SK-N-SH (cell line): ENCODE measurements around the gene ZW10. TPM values are rescaled to one million over a fixed set of nuclear protein-coding genes. Genes with fewer than 3 reads are reported as not detected.
"Not testable (repeated sequence)": the region's sequence is repeated elsewhere in the genome, so short reads cannot be mapped to it uniquely, and the experiment has no call there.

Experiments
- CTCF ChIA-PET: fragments of 300-600, 350-600 bp; formaldehyde crosslinking; extraction: SDS; loops from one replicate; lab custom pipeline; 2021; lab: Yijun Ruan, JAX
- POLR2A ChIA-PET: fragments of 350-600 bp; sonication (Branson Sonifier 250); formaldehyde crosslinking; extraction: SDS; loops from one replicate; lab custom pipeline; 2020; ENCODE audit warnings: antibody characterized with exemption, inconsistent platforms; lab: Yijun Ruan, JAX
- DNase-seq: peaks from one replicate; pipeline ENCODE4 v3.0.0; 2012
- H2AFZ ChIP-seq: fragments of 200-600 bp; sonication (generic); 2 replicates; pipeline ENCODE4 v1.8.1; 2016; ENCODE audit warnings: antibody characterized with exemption, mild to moderate bottlenecking, low read depth
- H3F3A ChIP-seq: fragments of 200-600 bp; sonication (generic); replicated peaks from 2 replicates; pipeline ENCODE3; 2016; ENCODE audit warnings: antibody characterized with exemption, mild to moderate bottlenecking; ENCODE audit not compliant: insufficient read depth
- H3K27ac ChIP-seq, 2 experiments: fragments of 200-500 bp in 1 of 2; fragments of 200-600 bp in 1 of 2; sonication (Bioruptor generic) in 1 of 2; sonication (generic), shearing (Covaris generic) in 1 of 2; 2 replicates each; pipeline versions ENCODE4 v1.5.1 to v1.6.1; 2014 to 2016; ENCODE audit warnings: low read depth in 2 of 2, inconsistent platforms in 1 of 2, low read length in 1 of 2, mild to moderate bottlenecking in 1 of 2, mixed read lengths in 1 of 2
- H3K27me3 ChIP-seq: fragments of 200-600 bp; sonication (generic), shearing (Covaris generic); 2 replicates; pipeline ENCODE4 v1.6.1; 2016; ENCODE audit warnings: mixed run types; ENCODE audit not compliant: insufficient read depth
- H3K36me3 ChIP-seq, 2 experiments: fragments of 200-500 bp in 1 of 2; fragments of 200-600 bp in 1 of 2; sonication (Bioruptor generic) in 1 of 2; sonication (generic) in 1 of 2; replicated peaks in 1 of 2; 2 replicates each; pipeline versions ENCODE3 to v1.5.1; 2014 to 2016; ENCODE audit warnings: low read length in 1 of 2, mild to moderate bottlenecking in 1 of 2; ENCODE audit not compliant: insufficient read depth in 2 of 2, control insufficient read depth in 1 of 2
- H3K4me1 ChIP-seq, 2 experiments: fragments of 200-500 bp in 1 of 2; fragments of 200-600 bp in 1 of 2; sonication (Bioruptor generic) in 1 of 2; sonication (generic), shearing (Covaris generic) in 1 of 2; 2 replicates each; pipeline versions ENCODE4 v1.5.1 to v1.6.1; 2014 to 2016; ENCODE audit warnings: low read depth in 1 of 2, low read length in 1 of 2, mixed run types in 1 of 2; ENCODE audit not compliant: insufficient read depth in 2 of 2, control insufficient read depth in 1 of 2
- H3K4me2 ChIP-seq: fragments of 200-600 bp; sonication (generic), shearing (Covaris generic); 2 replicates; pipeline ENCODE4 v1.6.1; 2017; ENCODE audit warnings: mixed run types
- H3K4me3 ChIP-seq, 2 experiments: fragments of 200-500 bp in 1 of 2; fragments of 200-600 bp in 1 of 2; sonication (Bioruptor generic) in 1 of 2; sonication (generic), shearing (Covaris generic) in 1 of 2; 2 replicates each; pipeline versions ENCODE4 v1.5.1 to v1.8.1; 2014 to 2016; ENCODE audit warnings: low read depth in 2 of 2, inconsistent platforms in 1 of 2, low read length in 1 of 2, mild to moderate bottlenecking in 1 of 2, mixed read lengths in 1 of 2, moderate library complexity in 1 of 2
- H3K79me2 ChIP-seq: fragments of 200-600 bp; sonication (generic); 2 replicates; pipeline ENCODE4 v1.8.1; 2017; ENCODE audit warnings: mild to moderate bottlenecking; ENCODE audit not compliant: insufficient read depth
- H3K9ac ChIP-seq: fragments of 200-600 bp; sonication (generic); 2 replicates; pipeline ENCODE4 v1.6.1; 2017; ENCODE audit warnings: mixed run types
- H3K9me2 ChIP-seq: fragments of 200-600 bp; sonication (generic); 2 replicates; pipeline ENCODE4 v1.6.1; 2017; ENCODE audit warnings: mixed run types
- H3K9me3 ChIP-seq: fragments of 200-600 bp; sonication (generic); 2 replicates; pipeline ENCODE4 v1.6.1; 2017; ENCODE audit warnings: mixed run types, mild to moderate bottlenecking, moderate library complexity
- H4K20me1 ChIP-seq: fragments of 200-600 bp; sonication (generic); 2 replicates; pipeline ENCODE4 v1.6.1; 2017; ENCODE audit warnings: mild to moderate bottlenecking, mixed run types; ENCODE audit not compliant: insufficient read depth
- CTCF ChIP-seq: fragments of 200-600 bp; sonication (generic); IDR thresholded peaks from 2 replicates; pipeline ENCODE4 v1.6.1; 2017; ENCODE audit warnings: antibody characterized with exemption, mild to moderate bottlenecking, moderate library complexity
- ELF1 ChIP-seq: IDR thresholded peaks from 2 replicates; pipeline ENCODE4 v1.4.0; 2012
- IRF3 ChIP-seq: fragments of 150-350 bp; IDR thresholded peaks from 2 replicates; pipeline ENCODE4 v1.6.1; 2016; ENCODE audit warnings: mild to moderate bottlenecking, low read depth, low read length
- JUND ChIP-seq: IDR thresholded peaks from 2 replicates; pipeline ENCODE4 v1.4.0; 2012
- SIN3A ChIP-seq: IDR thresholded peaks from 2 replicates; pipeline ENCODE4 v1.6.1; 2012; ENCODE audit warnings: low read depth, mild to moderate bottlenecking, low read length, moderate library complexity, borderline replicate concordance
- TAF1 ChIP-seq: IDR thresholded peaks from 2 replicates; pipeline ENCODE4 v1.6.1; 2012; ENCODE audit warnings: low read depth, mild to moderate bottlenecking, low read length, moderate library complexity, borderline replicate concordance
- WGBS: methylation state at CpG from one replicate; pipeline ENCODE4 v1.1.6; 2017; ENCODE audit warnings: low lambda C conversion rate; 5-methylcytosine and 5-hydroxymethylcytosine counted together
- polyA plus RNA-seq, 3 experiments: library from polyadenylated mRNA; depleted of rRNA; stranded (reverse); fragments of >200 nt; gene quantifications; 2 replicates each; pipeline ENCODE4 v1.2.3, GENCODE V29; 2012

The ZW10 gene
- polyA plus RNA-seq, 1 of the 3 experiments (the other 2 are of a cell fraction) = 6.1 TPM

- TF ChIP-seq SIN3A (no peak), IRF3 (no peak), CTCF (no peak), JUND (no peak), TAF1 (no peak), ELF1 (no peak)
- TF ChIP-seq, all 33 proteins: peak for 0
- 0 out of 2 replicates have a peak, but pooled peaks cover 2% of the 10 kb centered on the region for H3K9me2 ChIP-seq
- CTCF ChIA-PET = interaction anchor here (0.7 to 0.8 kb wide), 2 partner anchors 11 to 20 kb away, joined by 3 read pairs; no protein-coding TSS in a partner anchor
- POLR2A ChIA-PET = no interaction called here
- DNase-seq = no peak
- H3K4me1 ChIP-seq = no peaks in the 10 kb centered on the region; a peak in 1 of 4 replicates
- no peak overlapping the region for H3K27ac ChIP-seq
- H3K4me3 ChIP-seq = no peak overlapping the region
- H3K4me2 ChIP-seq = no peak overlapping the region
- 0 out of 2 replicates have a peak, but pooled peaks cover 5% of the 10 kb centered on the region for H3K9me3 ChIP-seq
- H3K36me3 ChIP-seq = peaks cover 0 to 12% of the 10 kb centered on the region in 2 experiments
- no peaks in the 10 kb centered on the region for H3K27me3 ChIP-seq
- H3K9ac ChIP-seq = no peak overlapping the region
- no peaks in the 10 kb centered on the region for H4K20me1 ChIP-seq
- H3F3A ChIP-seq = no peaks in the 10 kb centered on the region
- no peak overlapping the region for H2AFZ ChIP-seq
- WGBS = 59% methylated on average over 1 of the region's 1 CpG
- no peaks in the 10 kb centered on the region for H3K79me2 ChIP-seq
These were observed 62.5 kb downstream of the ZW10 start for GRCh38 chr11:113710989-113711388.

- no peak within 1 kb of the TSS for H2AFZ ChIP-seq
- no peaks in the 10 kb centered on the region for H4K20me1 ChIP-seq
- no peak for TF ChIP-seq ELF1
- no peaks in the 10 kb centered on the region for H3F3A ChIP-seq
- no peaks in the 10 kb centered on the region for H3K79me2 ChIP-seq
- no peaks in the 10 kb centered on the region for H3K27me3 ChIP-seq
- WGBS = 77% methylated on average over 5 of the region's 7 CpGs
- H3K27ac ChIP-seq = no peak within 1 kb of the TSS
- H3K36me3 ChIP-seq = peaks cover 0 to 6% of the 10 kb centered on the region in 2 experiments
- H3K4me1 ChIP-seq = no peaks in the 10 kb centered on the region; a peak in 2 of 4 replicates
- ChIA-PET POLR2A (no interaction called here), CTCF (interaction anchor here (1.0 to 1.6 kb wide), 3 partner anchors 13 to 173 kb away, joined by 3 to 4 read pairs (median 3); no protein-coding TSS in a partner anchor)
- H3K9me3 ChIP-seq = 0 out of 2 replicates have a peak, but pooled peaks cover 5% of the 10 kb centered on the region
- H3K9me2 ChIP-seq = 0 out of 2 replicates have a peak, but pooled peaks cover 2% of the 10 kb centered on the region
- H3K9ac ChIP-seq = no peak within 1 kb of the TSS
- no peak for DNase-seq
- no peak within 1 kb of the TSS for H3K4me3 ChIP-seq
- H3K4me2 ChIP-seq = no peak within 1 kb of the TSS
These were observed 67.4 kb downstream of the ZW10 start, which contains the start of gene TMPRSS5 for GRCh38 chr11:113705871-113706655. Gene TMPRSS5 (minus strand): TSS chr11:113706308. CDS start chr11:113706224, 84 bp downstream.

GRCh38 chr11:113703551-113703950, 69.9 kb downstream of the ZW10 start:
- H2AFZ ChIP-seq, POLR2A ChIA-PET, H3K4me2 ChIP-seq, H3F3A ChIP-seq, H4K20me1 ChIP-seq, H3K79me2 ChIP-seq, H3K9ac ChIP-seq, H3K9me2 ChIP-seq, H3K4me3 ChIP-seq, DNase-seq, H3K9me3 ChIP-seq, H3K27me3 ChIP-seq, H3K4me1 ChIP-seq, H3K36me3 ChIP-seq, H3K27ac ChIP-seq: not testable (repeated sequence)
- WGBS = 89% methylated on average over 1 of the region's 1 CpG
- CTCF ChIA-PET = interaction anchor here (0.7 to 1.0 kb wide), 2 partner anchors 27 to 1423 kb away, joined by 3 read pairs; no protein-coding TSS in a partner anchor
